GM12891 (cell line): ENCODE results near the gene CPVL.

ENCODE experiments used
- PAX5 ChIP-seq: IDR thresholded peaks from 2 replicates; pipeline ENCODE4 v1.6.1; 2011; ENCODE audit warnings: low read length, moderate library complexity, mild to moderate bottlenecking; ENCODE audit not compliant: insufficient read depth, severe bottlenecking
- POLR2A ChIP-seq: IDR thresholded peaks from 2 replicates; pipeline ENCODE4 v1.6.1; 2011; ENCODE audit warnings: low read depth, low read length, control low read depth
- POLR2AphosphoS5 ChIP-seq: IDR thresholded peaks from 2 replicates; pipeline ENCODE4 v1.6.1; 2011; ENCODE audit warnings: low read depth, low read length, control low read depth

DNA sequence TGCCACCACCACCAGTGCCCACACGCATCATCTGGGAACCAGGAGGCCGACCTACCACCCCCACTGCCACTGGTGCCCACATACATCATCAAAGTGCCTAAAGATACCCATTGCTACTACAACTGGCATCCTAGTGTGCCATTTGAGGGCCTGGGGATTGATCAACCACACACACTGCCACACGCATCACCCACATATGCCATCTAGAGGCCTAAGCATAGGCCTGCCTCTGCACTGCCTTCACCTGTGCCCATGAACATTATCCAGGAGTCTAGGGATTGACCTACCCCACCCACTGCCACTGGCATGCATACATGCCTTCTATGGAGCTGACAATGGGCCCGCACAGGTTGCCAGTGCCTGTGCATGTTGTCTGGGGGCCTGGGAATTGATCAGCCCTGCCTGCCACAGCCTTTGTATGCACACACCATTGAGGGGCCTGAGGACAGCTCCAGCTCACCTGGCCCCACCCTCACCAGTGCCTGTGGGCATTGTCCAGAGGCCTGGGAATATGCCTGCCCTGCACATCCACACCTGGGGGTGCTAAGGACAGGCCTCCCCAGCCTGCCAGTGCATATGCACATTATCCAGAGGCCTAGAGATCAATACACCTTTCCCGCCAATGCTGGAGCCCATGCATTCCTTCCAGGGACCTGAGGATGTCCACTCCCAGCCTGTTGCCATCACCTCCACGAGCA, 123.9 kb downstream of the CPVL start:
- TF ChIP-seq POLR2A (no peak), POLR2AphosphoS5 (no peak), PAX5 (no peak)
